Measurements from ENCODE around the gene HDAC9.
A peak's percentile ranks its signal among the peaks of the same experiment; 100 is the strongest.

Gene HDAC9

GRCh38 chr7:18607025-18607424 lies 111.5 kb downstream of the HDAC9 start:
- DNase-seq = no peak

GRCh38 chr7:18610331-18610948 lies 114.9 kb downstream of the HDAC9 start:
- no peak for DNase-seq

- no peak for DNase-seq
Observed at GRCh38 chr7:18614841-18615240, 119.3 kb downstream of the HDAC9 start.

GRCh38 chr7:18619311-18619710 lies 123.8 kb downstream of the HDAC9 start:
- no peak for DNase-seq

GRCh38 chr7:18623389-18623788 lies 127.8 kb downstream of the HDAC9 start:
- no peak for DNase-seq

GRCh38 chr7:18624459-18624858 lies 128.9 kb downstream of the HDAC9 start:
- no peak for DNase-seq

GRCh38 chr7:18626086-18626485 lies 130.5 kb downstream of the HDAC9 start:
- DNase-seq = no peak

GRCh38 chr7:18626717-18627116 lies 131.2 kb downstream of the HDAC9 start:
- DNase-seq = no peak

GRCh38 chr7:18637516-18637915 lies 142.0 kb downstream of the HDAC9 start:
- DNase-seq = no peak

- DNase-seq = no peak
Observed at GRCh38 chr7:18638594-18639452, 143.3 kb downstream of the HDAC9 start.

GRCh38 chr7:18639711-18640110 lies 144.2 kb downstream of the HDAC9 start:
- no peak for DNase-seq

GRCh38 chr7:18644981-18645380 lies 149.4 kb downstream of the HDAC9 start:
- no peak for DNase-seq

GRCh38 chr7:18647582-18647981 lies 152.0 kb downstream of the HDAC9 start:
- DNase-seq = no peak

- no peak for DNase-seq
Observed at GRCh38 chr7:18648849-18649758, 153.6 kb downstream of the HDAC9 start.

GRCh38 chr7:18653381-18654155 lies 158.0 kb downstream of the HDAC9 start:
- no peak for DNase-seq

GRCh38 chr7:18654709-18655108 lies 159.2 kb downstream of the HDAC9 start:
- no peak for DNase-seq

GRCh38 chr7:18655506-18655905 lies 160.0 kb downstream of the HDAC9 start:
- DNase-seq = no peak

GRCh38 chr7:18655912-18656311 lies 160.4 kb downstream of the HDAC9 start:
- no peak for DNase-seq

- no peak for DNase-seq
Observed at GRCh38 chr7:18656362-18656761, 160.8 kb downstream of the HDAC9 start.

GRCh38 chr7:18659746-18660145 lies 164.2 kb downstream of the HDAC9 start:
- no peak for DNase-seq

GRCh38 chr7:18663321-18663720 lies 167.8 kb downstream of the HDAC9 start:
- no peak for DNase-seq

GRCh38 chr7:18666107-18666728 lies 170.7 kb downstream of the HDAC9 start:
- peak; percentile 13 for DNase-seq
